ENCODE data around the gene ZNF100.
"Not testable (repeated sequence)": the region's sequence is repeated elsewhere in the genome, so short reads cannot be mapped to it uniquely, and the experiment has no call there.

The ZNF100 gene

GRCh38 chr19:21680671-21681070, 86.7 kb downstream of the ZNF100 start:
- H3K27me3 Mint-ChIP-seq: peaks cover 5% of the 10 kb centered on the region
- H3K27ac Mint-ChIP-seq: no peak overlapping the region
- H3K36me3 Mint-ChIP-seq: no peaks in the 10 kb centered on the region
- peaks cover 20% of the 10 kb centered on the region for H3K9me3 Mint-ChIP-seq
- no peak overlapping the region for H3K4me3 Mint-ChIP-seq
- CTCF ChIA-PET: no interaction called here
- no peak for DNase-seq
- H3K4me1 Mint-ChIP-seq: peaks cover 7% of the 10 kb centered on the region

GRCh38 chr19:21680026-21680425, 87.4 kb downstream of the ZNF100 start:
- no peaks in the 10 kb centered on the region for H3K36me3 Mint-ChIP-seq
- H3K27me3 Mint-ChIP-seq: peaks cover 5% of the 10 kb centered on the region
- CTCF ChIA-PET: no interaction called here
- peaks cover 20% of the 10 kb centered on the region for H3K9me3 Mint-ChIP-seq
- no peak for DNase-seq
- H3K4me3 Mint-ChIP-seq: no peak overlapping the region
- H3K27ac Mint-ChIP-seq: no peak overlapping the region
- peaks cover 7% of the 10 kb centered on the region for H3K4me1 Mint-ChIP-seq

- peaks cover 13% of the 10 kb centered on the region for H3K9me3 Mint-ChIP-seq
- no peak overlapping the region for H3K27ac Mint-ChIP-seq
- H3K4me3 Mint-ChIP-seq: peak overlapping the region; percentile 26
- no peaks in the 10 kb centered on the region for H3K36me3 Mint-ChIP-seq
- peaks cover 7% of the 10 kb centered on the region for H3K4me1 Mint-ChIP-seq
- no peak for DNase-seq
- H3K27me3 Mint-ChIP-seq: peaks cover 5% of the 10 kb centered on the region
- CTCF ChIA-PET: interaction anchor here (0.5 kb wide), 1 partner anchor 641 kb away, joined by 3 read pairs; no protein-coding TSS in a partner anchor
These were observed 89.5 kb downstream of the ZNF100 start for GRCh38 chr19:21677696-21678418.

- peaks cover 6% of the 10 kb centered on the region for H3K9me3 Mint-ChIP-seq
- no peak for DNase-seq
- peaks cover 7% of the 10 kb centered on the region for H3K4me1 Mint-ChIP-seq
- H3K36me3 Mint-ChIP-seq: no peaks in the 10 kb centered on the region
- no peak overlapping the region for H3K4me3 Mint-ChIP-seq
- peaks cover 5% of the 10 kb centered on the region for H3K27me3 Mint-ChIP-seq
- CTCF ChIA-PET: no interaction called here
- no peak overlapping the region for H3K27ac Mint-ChIP-seq
These were observed 92.9 kb downstream of the ZNF100 start for GRCh38 chr19:21674454-21674853.

GRCh38 chr19:21673479-21673878, 93.9 kb downstream of the ZNF100 start:
- H3K4me3 Mint-ChIP-seq, CTCF ChIA-PET, H3K27me3 Mint-ChIP-seq, H3K4me1 Mint-ChIP-seq, H3K27ac Mint-ChIP-seq, DNase-seq, H3K36me3 Mint-ChIP-seq, H3K9me3 Mint-ChIP-seq: not testable (repeated sequence)
